GM18870 (cell line): ENCODE results near the gene ABHD12.

Source experiments
- ATAC-seq: cut with Tn5 transposase; IDR thresholded peaks from one replicate; pipeline ENCODE4 v1.9.1; 2021; ENCODE audit warnings: moderate library complexity; ENCODE audit not compliant: unreplicated experiment

ABHD12 gene

DNA sequence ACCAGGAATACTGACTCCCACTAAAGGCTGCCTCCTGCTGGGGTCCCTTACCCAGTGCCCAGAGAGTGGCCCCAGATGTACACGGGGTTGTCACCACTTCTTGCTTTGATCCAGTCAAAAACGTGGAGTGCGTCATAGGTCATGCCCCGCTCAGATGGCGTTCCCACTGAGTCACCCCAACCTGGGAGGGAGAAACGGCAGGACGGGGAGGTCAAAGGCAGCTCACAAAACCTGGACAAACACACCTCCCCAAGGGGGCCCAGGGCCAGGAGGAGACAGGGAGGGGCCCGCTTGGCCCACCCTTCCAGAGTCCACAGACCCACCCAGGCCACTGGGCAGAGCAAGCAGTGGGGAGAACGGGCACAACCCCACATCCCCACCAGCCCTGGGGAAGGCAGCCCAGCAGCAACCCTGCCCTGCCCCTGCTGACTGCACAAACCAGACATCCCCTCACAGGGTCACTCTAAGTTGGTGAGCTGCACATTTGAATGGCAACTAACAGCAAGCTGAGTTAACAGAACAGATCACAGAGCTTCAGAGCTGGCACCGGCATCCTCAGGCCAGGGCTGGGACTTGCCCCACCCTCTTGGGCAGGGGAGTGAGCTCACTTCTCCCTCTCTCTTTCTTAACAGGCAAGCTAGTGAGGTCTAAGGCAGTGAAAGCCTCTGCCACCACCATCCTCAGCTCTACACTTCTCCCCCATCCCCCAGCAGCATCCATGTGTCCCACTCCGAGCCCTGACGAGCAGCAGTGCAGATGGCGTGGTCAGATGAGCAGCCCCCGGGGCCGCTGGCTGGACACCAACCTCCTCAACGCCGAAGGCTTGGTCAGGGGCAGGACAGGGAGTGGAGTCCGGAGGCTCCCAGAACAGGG, 81.0 kb downstream of the ABHD12 start:
- no peak for ATAC-seq

DNA sequence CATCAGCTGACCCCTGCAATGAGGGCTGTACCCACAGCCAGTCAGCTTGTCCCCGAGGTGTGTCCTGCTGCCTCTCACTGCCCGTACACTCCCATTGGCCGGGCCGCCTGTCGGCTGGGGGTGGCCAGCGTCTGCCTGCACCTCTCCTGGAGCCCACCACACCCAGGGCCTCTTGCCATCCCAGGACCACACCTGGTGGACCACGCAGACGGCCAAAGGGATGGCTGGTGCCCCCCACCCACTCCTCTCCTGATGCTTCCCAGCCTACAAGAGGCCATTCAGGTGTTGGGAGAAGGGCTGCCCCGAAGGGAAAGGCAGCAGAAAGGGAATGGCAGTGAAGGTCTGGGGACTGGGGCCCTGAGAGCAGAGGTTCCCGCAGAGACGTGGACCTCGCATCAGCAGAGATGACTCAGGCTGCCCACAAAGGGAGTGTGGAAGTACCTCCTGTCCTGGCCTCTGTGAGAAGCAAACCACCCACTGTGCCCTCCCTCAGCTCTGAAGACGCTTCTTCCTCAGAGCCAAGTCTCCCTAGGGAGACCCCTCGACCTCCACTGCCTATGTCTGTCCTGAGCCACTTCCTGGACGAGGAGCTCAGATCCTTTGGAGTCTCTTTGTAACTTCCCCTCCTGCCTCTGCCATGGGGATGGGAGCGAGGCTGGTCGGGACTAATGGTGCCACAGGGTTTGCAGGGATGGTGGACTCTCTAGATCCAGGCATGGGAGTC, 81.8 kb downstream of the ABHD12 start:
- ATAC-seq, result no peak

DNA sequence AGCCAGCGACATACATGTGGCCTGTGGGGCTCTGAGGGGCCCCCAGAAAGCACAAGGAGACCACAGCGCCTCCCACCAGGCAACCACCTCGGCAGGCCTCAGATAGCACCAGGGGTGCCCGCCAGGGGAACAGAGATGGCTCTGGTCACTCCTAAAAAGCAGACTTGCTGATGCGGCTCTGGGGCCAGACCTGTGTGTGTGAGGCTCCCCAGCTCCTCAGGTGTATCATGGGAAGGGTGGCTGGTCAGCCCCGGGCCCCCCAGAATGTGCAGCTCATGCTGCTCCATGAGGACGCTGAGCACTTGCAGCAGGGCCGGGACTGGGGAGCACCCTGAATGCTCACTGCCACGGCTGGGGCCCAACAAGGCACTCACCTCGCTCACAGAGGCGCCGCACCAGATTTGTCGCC, 82.5 kb downstream of the ABHD12 start:
- ATAC-seq, result no peak

DNA sequence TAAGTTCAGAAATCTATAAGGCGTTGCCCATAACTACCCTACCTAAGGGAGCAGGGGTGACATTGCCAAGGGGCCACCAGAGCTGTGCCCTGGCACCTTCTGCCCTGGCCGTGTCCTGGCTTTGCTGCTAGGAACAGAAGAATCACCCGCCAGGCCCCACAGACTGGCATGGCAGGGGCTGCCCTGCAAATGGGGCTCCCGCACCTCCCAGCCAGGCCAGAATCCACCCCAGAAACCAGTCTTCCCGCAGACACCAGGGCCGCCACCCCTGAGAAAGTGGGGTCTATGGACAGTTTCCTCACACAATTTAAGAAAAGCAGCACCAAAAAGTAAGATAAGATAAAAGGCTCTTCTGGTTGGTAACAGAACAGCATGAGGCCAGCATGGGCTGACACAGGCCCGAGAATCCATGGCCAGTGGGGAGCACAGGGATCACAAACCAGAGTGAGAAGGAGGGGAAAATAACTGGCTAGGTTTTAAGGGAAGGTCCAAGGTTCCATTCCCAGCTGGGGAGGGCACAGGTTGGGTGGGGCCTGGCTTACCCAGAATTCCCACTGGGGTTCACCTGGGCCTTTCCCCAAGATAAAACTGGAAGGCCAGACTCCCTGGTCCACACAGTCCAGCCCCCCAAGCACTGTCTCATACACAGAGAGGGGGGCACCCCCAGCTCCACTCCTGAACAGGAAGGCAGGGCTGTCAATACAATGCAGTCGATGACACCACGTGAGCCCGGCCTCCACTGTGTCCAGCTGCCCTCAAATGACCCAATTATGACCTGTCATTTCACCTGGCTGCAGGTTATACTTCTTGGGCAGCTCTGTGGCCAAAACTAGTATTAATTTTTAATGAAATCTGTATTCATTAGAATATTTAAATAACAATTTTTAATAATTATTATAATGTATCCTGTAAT, 83.4 kb downstream of the ABHD12 start:
- no peak for ATAC-seq

DNA sequence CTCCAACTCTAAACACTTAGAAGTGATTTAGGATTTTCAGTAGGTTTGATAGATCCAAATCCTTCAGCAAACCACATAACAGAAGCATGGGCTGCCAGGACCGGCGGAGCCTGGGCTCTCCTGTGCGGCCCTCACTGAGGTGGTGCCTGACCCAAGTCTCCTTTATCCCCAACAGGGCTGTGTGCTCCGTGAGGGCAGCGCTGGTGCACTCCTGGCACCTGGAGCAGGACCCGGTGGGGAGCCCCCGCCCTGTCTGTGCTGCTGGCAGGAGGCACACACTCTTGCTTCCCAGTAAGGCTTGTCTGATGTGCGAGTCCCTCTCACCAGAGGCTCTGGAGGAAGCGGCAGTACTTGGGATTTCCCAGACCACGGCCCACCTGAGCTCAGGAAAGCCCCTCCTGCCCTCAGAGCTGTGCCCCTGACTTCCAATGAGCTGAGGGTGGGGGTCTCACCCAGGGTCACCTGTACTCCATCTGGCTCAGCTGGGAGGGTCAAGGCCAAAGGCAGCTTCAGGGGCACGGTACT, 86.5 kb downstream of the ABHD12 start:
- no peak for ATAC-seq

DNA sequence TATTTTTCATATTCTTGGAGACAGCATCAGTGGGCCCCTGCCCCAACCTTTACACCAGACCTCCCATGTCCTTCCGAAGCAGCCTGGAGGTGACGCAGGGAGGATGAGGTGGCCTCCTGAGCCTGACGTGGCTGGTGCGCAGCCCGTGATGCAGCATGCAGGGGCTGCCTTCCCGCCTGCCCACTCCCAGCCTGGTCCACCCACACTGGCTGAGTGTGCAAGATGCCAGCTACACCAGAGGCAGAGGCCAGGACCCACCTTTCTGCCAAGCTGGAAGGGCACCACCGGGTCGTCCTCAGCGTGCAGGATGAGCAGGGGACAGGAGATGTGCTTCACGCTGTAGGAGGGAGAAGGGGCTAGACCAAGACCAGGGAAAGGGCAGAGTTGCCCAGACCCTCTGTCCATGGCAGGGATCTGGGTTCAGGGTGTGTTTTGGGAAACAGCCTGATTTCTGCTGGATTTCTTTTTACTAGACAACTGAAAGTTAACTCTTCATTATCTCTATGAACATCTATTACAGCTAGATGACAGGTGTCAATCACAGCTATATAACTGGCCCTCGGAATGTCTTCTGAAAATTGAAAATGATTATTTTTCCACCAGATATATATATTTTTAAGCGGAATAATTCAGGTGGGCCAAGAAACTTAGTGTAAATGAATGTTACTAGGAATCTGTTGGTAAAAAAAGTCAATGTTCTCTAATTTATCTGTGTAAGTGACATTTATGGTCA, 87.2 kb downstream of the ABHD12 start:
- ATAC-seq, result no peak

DNA sequence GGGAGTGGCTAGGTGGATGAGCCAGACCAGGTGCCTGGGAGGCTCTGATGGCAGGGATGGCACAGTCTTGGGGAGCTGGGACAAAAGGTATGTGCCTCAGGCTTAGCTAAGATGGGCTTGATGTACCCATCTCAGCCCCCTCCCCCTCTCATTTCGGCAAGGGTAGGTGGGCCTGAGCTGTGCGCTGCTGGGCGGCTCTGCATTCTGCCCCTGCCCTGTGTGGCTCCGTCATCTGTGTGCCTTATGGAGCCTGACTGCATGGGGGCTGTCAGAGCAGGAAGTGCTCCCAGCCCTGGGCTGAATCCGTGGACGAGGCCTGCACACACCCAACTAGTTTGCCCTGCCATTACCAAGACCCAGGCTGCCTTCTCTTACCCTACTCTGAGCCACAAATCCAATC, 88.0 kb downstream of the ABHD12 start:
- no peak for ATAC-seq

DNA sequence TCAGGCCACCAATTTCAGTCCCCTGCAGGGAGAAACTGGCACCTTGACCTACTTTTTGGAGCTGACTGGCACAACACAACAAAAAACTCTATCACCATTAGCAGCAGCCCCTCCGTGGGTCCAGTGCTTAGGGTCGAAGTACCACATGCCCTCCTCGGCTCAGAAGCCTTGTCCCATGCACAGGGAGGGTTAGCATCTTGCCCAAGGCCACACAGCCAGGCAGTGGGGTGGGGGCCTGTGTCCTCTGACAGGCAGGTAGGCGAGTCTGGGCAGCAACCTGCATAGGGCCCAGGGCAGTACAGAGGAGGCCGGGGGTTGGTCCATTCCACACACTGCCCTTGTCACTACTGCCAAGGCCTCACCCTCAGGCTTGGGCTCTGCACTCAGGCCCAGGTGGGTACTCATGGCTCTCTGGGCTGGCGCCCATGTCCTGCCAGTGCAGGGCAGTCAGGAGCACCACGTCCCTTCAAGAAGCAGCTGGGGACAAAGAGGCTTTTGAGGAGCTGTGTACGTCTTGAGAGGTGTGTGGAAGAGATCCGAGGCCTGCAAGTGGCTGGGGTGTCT, 89.2 kb downstream of the ABHD12 start:
- ATAC-seq, result no peak

DNA sequence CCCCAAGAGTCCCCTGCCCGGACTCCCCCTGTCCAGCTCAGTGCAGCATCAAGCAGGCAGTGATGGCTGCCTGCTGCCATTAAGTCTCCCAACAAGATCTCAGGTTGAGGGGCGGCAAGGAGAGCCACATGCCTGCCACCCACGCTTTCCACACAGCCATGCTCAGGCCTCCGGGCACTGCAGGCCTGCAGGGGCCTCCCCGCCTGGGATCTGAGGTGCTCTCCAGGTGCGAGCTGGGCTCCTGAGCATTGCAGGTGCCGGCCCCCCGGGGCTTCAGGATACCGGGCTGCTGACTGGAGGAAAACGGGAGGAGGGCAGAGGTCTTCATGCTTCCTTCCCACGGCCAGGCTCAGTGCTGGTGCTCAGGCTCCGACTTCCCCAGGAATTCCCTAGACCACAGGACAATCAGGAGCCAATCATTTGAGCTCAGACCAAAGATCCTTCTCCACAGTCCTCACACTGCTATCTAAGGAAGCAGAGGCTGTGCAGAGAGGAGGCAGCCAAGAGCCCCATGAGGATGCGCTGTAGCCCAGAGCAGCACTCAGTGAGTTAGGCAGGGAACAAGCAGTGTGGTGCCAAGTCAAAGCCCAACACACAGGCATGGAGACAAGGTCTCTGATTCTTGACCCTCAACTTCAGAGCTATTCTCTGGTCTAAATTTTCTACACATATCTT, 90.0 kb downstream of the ABHD12 start:
- no peak for ATAC-seq

DNA sequence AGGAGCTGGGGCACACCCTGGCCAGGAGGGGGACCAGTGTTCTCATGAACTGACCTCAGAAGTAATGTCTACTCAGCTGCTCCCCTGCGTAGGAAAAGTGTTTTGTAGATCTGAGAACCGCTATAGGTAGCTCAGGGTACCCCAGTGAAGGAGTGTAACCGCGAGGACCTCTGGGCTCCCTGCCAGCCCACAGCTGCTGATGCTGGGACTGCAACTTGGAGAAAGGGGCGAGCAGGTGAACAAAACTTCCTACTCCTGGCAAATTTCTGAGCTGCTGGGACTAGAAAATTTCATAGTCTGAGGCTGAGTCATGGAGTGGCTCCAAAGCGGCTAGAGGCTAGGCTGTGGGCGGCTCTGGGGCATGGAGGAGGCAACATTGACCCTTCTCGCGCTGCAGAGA, 90.8 kb downstream of the ABHD12 start:
- no peak for ATAC-seq

DNA sequence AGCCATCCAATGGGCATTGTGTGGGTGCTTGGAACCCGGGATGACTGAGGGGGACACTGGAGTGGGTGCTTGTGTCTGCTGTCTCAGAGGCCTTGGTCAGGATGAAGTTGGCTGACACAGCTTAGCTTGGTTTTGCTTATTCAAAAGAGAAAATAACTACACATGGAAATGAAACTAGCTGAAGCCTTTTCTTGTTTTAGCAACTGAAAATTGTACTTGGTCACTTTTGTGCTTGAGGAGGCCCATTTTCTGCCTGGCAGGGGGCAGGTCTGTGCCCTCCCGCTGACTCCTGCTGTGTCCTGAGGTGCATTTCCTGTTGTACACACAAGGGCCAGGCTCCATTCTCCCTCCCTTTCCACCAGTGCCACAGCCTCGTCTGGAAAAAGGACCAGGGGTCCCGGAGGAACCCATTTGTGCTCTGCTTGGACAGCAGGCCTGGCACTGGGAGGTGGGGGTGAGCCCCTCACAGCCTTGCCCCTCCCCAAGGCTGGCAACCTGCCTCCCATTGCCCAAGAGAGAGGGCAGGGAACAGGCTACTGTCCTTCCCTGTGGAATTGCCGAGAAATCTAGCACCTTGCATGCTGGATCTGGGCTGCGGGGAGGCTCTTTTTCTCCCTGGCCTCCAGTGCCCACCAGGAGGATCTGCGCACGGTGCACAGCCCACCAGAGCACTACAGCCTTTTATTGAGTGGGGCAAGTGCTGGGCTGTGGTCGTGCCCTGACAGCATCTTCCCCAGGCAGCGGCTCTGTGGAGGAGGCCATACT, 93.3 kb downstream of the ABHD12 start:
- ATAC-seq, result peak; percentile 73

DNA sequence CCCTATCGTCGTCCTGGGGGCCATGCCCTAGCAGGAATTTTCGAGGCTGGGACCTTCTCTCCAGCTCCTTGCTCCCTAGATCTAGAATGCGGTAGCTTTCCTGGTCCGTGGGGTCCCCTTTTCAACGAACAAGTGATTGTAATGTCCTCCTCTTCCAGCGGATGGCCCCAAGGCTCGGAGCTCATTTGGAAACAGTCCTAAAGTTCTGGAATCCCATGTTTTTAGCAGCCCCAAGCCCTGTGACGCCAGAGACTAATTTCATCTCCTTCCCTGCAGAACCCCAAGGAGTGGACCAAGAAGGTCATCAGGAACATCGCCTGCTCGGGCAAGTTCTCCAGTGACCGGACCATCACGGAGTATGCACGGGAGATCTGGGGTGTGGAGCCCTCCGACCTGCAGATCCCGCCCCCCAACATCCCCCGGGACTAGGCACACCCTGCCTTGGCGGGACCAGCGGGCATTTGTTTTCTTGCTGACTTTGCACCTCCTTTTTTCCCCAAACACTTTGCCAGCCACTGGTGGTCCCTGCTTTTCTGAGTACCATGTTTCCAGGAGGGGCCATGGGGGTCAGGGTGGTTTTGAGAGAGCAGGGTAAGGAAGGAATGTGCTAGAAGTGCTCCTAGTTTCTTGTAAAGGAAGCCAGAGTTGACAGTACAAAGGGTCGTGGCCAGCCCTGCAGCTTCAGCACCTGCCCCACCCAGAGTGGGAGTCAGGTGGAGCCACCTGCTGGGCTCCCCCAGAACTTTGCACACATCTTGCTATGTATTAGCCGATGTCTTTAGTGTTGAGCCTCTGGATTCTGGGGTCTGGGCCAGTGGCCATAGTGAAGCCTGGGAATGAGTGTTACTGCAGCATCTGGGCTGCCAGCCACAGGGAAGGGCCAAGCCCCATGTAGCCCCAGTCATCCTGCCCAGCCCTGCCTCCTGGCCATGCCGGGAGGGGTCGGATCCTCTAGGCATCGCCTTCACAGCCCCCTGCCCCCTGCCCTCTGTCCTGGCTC, 94.2 kb downstream of the ABHD12 start:
- no peak for ATAC-seq

DNA sequence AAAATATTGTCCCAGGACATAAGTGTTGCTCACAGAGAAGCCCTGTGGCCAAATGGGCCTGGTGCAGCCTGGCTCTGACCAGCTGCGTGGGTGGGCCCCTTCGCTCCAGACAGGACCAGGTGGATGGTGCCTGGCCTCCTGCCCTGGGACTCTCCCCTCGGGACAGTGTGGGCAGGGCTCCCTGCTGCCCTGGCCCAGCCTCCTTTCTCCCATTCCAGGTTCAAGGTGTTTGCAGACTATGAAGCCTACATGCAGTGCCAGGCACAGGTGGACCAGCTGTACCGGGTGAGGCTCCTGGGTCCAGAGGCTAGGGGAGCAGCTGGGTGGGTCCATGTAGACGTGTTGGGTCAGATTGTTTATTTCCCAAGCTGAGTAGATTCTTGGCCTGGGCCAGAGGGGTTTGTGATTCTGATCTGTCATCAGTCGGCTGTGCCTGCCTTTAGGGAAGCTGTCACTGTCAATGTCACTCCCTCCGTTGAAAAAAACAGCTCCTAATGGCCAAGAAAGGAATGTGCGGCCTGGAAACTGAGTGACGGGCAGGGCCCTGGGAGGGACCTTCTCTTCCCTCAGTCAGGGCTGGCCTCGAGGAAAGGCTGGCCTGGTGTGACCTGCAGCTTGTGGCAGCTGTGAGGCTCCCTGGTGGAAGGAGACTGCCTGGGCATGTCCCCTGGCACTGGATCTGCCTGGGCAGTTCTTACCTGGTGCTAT, 95.1 kb downstream of the ABHD12 start:
- ATAC-seq, result no peak

DNA sequence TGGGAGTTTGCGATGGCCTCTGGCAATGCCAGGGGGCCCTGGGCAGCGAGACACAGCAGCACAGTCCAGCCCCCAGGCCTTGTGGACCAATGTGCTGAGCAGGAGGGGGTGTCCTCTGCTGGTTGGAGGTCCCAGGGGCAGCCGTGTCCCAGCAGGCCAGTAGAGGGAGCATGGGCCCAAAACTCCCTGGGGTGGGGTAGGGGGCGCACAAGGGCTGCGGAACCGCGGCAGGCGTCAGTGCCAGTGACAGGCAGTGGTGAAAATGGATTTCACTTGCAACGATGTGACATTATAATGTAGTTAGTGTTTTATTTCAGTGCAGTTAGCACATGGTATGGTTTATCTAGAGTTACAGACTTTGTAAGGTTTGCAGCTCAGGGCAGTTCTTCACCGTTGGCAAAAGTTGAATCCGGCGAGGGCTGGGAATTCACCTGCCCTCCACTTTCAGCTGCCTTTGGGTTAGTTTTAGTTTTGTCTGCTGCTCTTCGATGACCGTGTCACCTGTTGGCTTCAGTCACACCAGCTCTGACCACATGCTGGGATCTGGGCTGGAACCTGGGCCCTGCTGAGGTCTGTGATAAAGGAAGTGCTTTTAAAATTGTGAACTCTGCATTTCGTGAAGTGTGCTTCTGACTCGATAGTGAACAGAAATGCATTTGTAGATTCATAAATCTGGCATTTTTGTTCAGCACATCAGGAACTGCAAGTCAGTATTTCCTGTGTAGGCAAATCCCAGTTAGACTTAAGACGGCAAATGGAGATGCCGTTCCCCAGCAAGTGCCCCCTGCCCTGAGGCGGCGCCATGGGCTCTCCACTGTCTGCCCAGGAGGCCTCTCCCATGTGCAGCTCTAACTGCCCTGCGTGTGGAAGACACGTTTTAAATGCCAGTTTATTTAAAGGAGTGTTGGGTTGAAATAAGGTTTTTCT, 95.9 kb downstream of the ABHD12 start:
- no peak for ATAC-seq

DNA sequence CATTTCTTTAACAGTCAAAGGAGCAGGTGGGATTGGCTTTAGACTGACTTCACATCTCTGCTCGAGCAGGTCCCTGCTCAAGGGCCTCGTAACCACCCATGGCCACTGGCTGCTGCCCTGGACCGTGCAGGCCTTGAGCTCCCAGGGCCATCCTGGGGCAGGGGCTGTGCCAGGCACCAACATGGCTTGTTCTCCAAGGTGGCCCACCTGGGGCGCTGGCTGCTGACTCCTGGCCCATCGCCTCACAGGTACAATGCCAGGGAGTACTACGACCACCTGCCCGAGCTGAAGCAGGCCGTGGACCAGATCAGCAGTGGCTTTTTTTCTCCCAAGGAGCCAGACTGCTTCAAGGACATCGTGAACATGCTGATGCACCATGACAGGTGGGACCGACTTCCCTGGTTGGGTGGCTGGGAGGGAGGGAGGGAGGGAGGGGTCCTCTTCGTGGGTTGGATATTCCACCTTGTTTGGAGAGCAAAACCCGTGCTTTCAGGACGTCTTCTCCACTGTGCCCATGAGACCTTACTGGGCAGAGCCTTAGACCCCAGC, 96.7 kb downstream of the ABHD12 start:
- ATAC-seq, result no peak

DNA sequence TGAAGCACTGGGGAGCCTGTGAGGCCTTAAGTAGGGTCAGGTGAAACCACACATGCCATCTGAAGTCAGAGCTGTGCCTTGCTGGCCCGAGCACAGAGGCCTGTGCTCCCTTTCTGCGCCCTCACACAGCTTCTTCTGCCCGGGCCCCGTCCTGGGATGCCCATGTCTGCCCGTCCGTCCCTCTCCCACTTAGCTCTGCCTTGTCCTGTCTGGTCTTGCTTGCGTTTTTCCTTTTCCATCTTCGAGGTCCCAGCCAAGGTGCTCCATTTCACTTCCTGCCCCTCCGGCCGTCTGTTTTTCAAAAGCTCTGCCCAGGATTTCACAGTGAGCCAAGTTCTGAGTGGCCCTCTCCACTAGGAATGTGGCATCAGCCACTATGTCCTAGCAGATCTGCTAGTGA, 97.1 kb downstream of the ABHD12 start:
- no peak for ATAC-seq
